Measurements from ENCODE around the gene LAPTM5.
"Not testable (repeated sequence)": the region's sequence is repeated elsewhere in the genome, so short reads cannot be mapped to it uniquely, and the experiment has no call there.

Gene LAPTM5

GRCh38 chr1:30771005-30771404 lies 13.4 kb upstream of the LAPTM5 start:
- no peak for DNase-seq (ENCODE audit: low read depth in 1 of 2, low spot score in 1 of 2)

GRCh38 chr1:30770150-30770549 lies 12.6 kb upstream of the LAPTM5 start:
- DNase-seq (ENCODE audit: low read depth in 1 of 2, low spot score in 1 of 2): no peak

- DNase-seq (ENCODE audit: low read depth in 1 of 2, low spot score in 1 of 2): no peak
These were observed 11.5 kb upstream of the LAPTM5 start for GRCh38 chr1:30768830-30769718.

- DNase-seq (ENCODE audit: low read depth in 1 of 2, low spot score in 1 of 2): no peak
These were observed 10.7 kb upstream of the LAPTM5 start for GRCh38 chr1:30768159-30768829.

GRCh38 chr1:30766948-30767347 lies 9.4 kb upstream of the LAPTM5 start:
- DNase-seq (ENCODE audit: low read depth in 1 of 2, low spot score in 1 of 2): not testable (repeated sequence)

- no peak for DNase-seq (ENCODE audit: low read depth in 1 of 2, low spot score in 1 of 2)
These were observed 8.2 kb upstream of the LAPTM5 start for GRCh38 chr1:30765556-30766434.

GRCh38 chr1:30764939-30765555 lies 7.5 kb upstream of the LAPTM5 start:
- no peak for DNase-seq (ENCODE audit: low read depth in 1 of 2, low spot score in 1 of 2)

- no peak for DNase-seq (ENCODE audit: low read depth in 1 of 2, low spot score in 1 of 2)
These were observed 6.8 kb upstream of the LAPTM5 start for GRCh38 chr1:30764396-30764795.

- no peak for DNase-seq (ENCODE audit: low read depth in 1 of 2, low spot score in 1 of 2)
These were observed 6.2 kb upstream of the LAPTM5 start for GRCh38 chr1:30763651-30764248.

GRCh38 chr1:30762930-30763650 lies 5.5 kb upstream of the LAPTM5 start:
- no peak for DNase-seq (ENCODE audit: low read depth in 1 of 2, low spot score in 1 of 2)

- no peak for DNase-seq (ENCODE audit: low read depth in 1 of 2, low spot score in 1 of 2)
These were observed 4.8 kb upstream of the LAPTM5 start for GRCh38 chr1:30762152-30762929.

GRCh38 chr1:30761381-30762151 lies 4.0 kb upstream of the LAPTM5 start:
- no peak for DNase-seq (ENCODE audit: low read depth in 1 of 2, low spot score in 1 of 2)

GRCh38 chr1:30760596-30761324 lies 3.2 kb upstream of the LAPTM5 start:
- DNase-seq (ENCODE audit: low read depth in 1 of 2, low spot score in 1 of 2): no peak

GRCh38 chr1:30759718-30760281 lies 2.2 kb upstream of the LAPTM5 start:
- peak in 1 of 2 donors; percentile 60 for DNase-seq (ENCODE audit: low read depth in 1 of 2, low spot score in 1 of 2)

GRCh38 chr1:30758785-30759380 lies 1.3 kb upstream of the LAPTM5 start:
- DNase-seq (ENCODE audit: low read depth in 1 of 2, low spot score in 1 of 2): no peak

- DNase-seq (ENCODE audit: low read depth in 1 of 2, low spot score in 1 of 2): no peak
These were observed 631 bp upstream of the LAPTM5 start for GRCh38 chr1:30758121-30758688.

Data from activated CD4-positive, alpha-beta T cell treated with anti-CD3 and anti-CD28 coated beads, Interleukin-2, amount 50 U/mL, for 24 hours (primary cell).